ENCODE results near the gene ZNF438. TPM values are rescaled to one million over a fixed set of nuclear protein-coding genes. Genes with fewer than 3 reads are reported as not detected.

The ZNF438 gene
- total RNA-seq, 1 experiment from 2014 or later, result 8.4 TPM

DNA sequence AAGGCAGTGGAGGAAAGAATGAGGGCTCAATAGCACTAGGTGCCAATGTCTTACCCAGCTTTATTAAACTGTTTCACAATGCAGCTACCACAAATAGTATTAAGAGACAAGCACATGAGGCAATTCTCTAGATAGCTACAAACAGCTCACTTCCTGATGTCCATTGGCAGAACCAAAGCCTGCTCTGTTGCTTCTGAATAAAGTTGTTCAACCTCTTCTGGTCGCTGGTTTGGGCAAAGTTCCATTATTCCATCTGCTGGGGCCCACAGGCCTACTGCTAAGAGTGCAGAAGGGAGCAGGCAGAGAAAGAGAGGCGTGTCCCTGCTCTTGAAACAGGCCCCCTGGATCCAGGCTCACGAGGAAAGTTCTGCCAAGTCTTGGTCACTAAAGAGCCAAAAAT is 173.9 kb downstream of the ZNF438 start:
- POLR2A ChIA-PET, result no interaction called here
- Mint-ChIP-seq H3K27me3 (ENCODE audit: insufficient read depth, unreplicated experiment) (no peaks in the 10 kb centered on the region), H3K9me3 (ENCODE audit: unreplicated experiment) (no peaks in the 10 kb centered on the region), H3K4me3 (ENCODE audit: unreplicated experiment) (no peak overlapping the region), H3K27ac (ENCODE audit: low read depth, unreplicated experiment) (no peak overlapping the region), H3K36me3 (ENCODE audit: insufficient read depth, unreplicated experiment) (no peaks in the 10 kb centered on the region), H3K4me1 (ENCODE audit: insufficient read depth, unreplicated experiment) (no peaks in the 10 kb centered on the region)
- no TSS peak for BruUV-seq (replicated peaks)
- intact Hi-C loops (cut with micrococcal nuclease), result no loop called here
- TF ChIP-seq, protein P1, sequence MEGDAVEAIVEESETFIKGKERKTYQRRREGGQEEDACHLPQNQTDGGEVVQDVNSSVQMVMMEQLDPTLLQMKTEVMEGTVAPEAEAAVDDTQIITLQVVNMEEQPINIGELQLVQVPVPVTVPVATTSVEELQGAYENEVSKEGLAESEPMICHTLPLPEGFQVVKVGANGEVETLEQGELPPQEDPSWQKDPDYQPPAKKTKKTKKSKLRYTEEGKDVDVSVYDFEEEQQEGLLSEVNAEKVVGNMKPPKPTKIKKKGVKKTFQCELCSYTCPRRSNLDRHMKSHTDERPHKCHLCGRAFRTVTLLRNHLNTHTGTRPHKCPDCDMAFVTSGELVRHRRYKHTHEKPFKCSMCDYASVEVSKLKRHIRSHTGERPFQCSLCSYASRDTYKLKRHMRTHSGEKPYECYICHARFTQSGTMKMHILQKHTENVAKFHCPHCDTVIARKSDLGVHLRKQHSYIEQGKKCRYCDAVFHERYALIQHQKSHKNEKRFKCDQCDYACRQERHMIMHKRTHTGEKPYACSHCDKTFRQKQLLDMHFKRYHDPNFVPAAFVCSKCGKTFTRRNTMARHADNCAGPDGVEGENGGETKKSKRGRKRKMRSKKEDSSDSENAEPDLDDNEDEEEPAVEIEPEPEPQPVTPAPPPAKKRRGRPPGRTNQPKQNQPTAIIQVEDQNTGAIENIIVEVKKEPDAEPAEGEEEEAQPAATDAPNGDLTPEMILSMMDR (IDR thresholded peaks at IDR 0.05; ENCODE audit: unreplicated experiment), result no peak
- CTCF ChIA-PET, result no interaction called here
- peak; percentile 11 for DNase-seq (ENCODE audit: unreplicated experiment)

DNA sequence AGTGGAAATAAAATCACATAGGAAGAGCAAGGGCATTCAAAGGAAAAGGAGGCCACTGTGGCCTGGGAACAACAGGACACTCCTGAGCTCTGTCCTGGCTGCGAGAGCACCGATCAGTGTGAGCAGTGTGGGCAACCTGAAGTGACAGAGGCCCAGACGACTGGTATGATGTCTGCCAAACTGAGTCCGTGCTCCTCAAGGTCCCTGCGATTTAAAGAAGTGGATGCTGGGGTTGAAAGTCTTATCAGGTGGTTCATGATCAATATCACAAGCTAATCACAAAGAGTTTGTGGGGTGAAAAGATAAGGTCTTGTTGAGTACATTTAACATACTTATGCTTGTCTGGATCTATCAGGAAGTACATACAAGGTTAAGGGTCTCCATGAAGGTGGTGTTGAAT is 176.5 kb downstream of the ZNF438 start:
- Mint-ChIP-seq H3K27me3 (ENCODE audit: insufficient read depth, unreplicated experiment) (no peaks in the 10 kb centered on the region), H3K9me3 (ENCODE audit: unreplicated experiment) (no peaks in the 10 kb centered on the region), H3K4me3 (ENCODE audit: unreplicated experiment) (no peak overlapping the region), H3K4me1 (ENCODE audit: insufficient read depth, unreplicated experiment) (no peaks in the 10 kb centered on the region), H3K36me3 (ENCODE audit: insufficient read depth, unreplicated experiment) (peaks cover under 1% of the 10 kb centered on the region), H3K27ac (ENCODE audit: low read depth, unreplicated experiment) (no peak overlapping the region)
- DNase-seq (ENCODE audit: unreplicated experiment), result no peak
- TF ChIP-seq, protein P1 (IDR thresholded peaks at IDR 0.05; ENCODE audit: unreplicated experiment), result no peak
- ChIA-PET CTCF (no interaction called here), POLR2A (no interaction called here)
- intact Hi-C loops (cut with micrococcal nuclease), result no loop called here
- BruUV-seq (replicated peaks), result no TSS peak

DNA sequence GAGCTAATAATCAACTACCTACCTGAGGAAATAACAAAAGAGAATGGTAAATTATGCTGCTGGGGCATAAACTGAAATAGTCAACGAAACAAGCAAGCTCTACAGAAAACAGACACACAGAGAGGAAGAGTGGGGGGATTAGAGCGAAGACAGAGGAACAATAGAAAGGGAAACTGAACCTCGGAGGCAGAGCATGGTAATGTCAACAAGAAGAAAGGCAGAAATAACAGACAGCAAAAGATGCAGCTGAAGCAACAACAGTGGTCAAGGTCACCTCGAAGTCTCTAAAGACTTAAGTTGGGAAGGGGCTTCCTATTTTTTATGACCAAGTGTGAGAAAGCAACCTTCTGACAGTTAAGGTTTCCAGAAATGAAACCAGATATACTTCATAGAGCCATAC is 177.0 kb downstream of the ZNF438 start:
- Mint-ChIP-seq H3K4me1 (ENCODE audit: insufficient read depth, unreplicated experiment) (no peaks in the 10 kb centered on the region), H3K4me3 (ENCODE audit: unreplicated experiment) (no peak overlapping the region), H3K36me3 (ENCODE audit: insufficient read depth, unreplicated experiment) (peaks cover 4% of the 10 kb centered on the region), H3K27me3 (ENCODE audit: insufficient read depth, unreplicated experiment) (no peaks in the 10 kb centered on the region), H3K9me3 (ENCODE audit: unreplicated experiment) (no peaks in the 10 kb centered on the region), H3K27ac (ENCODE audit: low read depth, unreplicated experiment) (no peak overlapping the region)
- TF ChIP-seq, protein P1 (IDR thresholded peaks at IDR 0.05; ENCODE audit: unreplicated experiment), result no peak
- ChIA-PET POLR2A (no interaction called here), CTCF (no interaction called here)
- intact Hi-C loops (cut with micrococcal nuclease), result no loop called here
- BruUV-seq (replicated peaks), result no TSS peak
- DNase-seq (ENCODE audit: unreplicated experiment), result no peak

DNA sequence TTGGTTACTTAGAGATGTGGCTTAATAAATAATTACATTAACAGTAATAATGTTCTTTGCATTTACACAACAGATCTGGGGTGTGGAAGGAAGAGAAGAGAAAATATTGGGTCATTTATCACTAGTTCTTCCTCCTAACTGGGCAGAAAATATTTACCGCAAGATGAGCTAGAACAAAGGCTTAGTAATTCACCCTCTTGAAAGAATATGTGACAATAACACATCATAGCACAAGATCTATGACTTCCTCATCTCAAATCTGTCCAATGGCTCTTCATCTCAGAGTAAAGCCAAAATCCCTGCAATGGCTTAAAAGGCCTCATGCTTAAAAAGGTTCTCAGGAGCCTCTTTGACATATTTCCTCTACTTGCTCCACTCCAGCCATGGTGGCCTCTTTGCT is 178.6 kb downstream of the ZNF438 start:
- BruUV-seq (replicated peaks), result no TSS peak
- TF ChIP-seq, protein P1 (IDR thresholded peaks at IDR 0.05; ENCODE audit: unreplicated experiment), result no peak
- no peaks in the 10 kb centered on the region for H3K9me3 Mint-ChIP-seq (ENCODE audit: unreplicated experiment)
- no peak overlapping the region for H3K27ac Mint-ChIP-seq (ENCODE audit: low read depth, unreplicated experiment)
- no peaks in the 10 kb centered on the region for H3K4me1 Mint-ChIP-seq (ENCODE audit: insufficient read depth, unreplicated experiment)
- DNase-seq (ENCODE audit: unreplicated experiment), result no peak
- H3K36me3 Mint-ChIP-seq (ENCODE audit: insufficient read depth, unreplicated experiment), result peaks cover 4% of the 10 kb centered on the region
- intact Hi-C loops (cut with micrococcal nuclease), result no loop called here
- no peak overlapping the region for H3K4me3 Mint-ChIP-seq (ENCODE audit: unreplicated experiment)
- ChIA-PET POLR2A (no interaction called here), CTCF (no interaction called here)
- H3K27me3 Mint-ChIP-seq (ENCODE audit: insufficient read depth, unreplicated experiment), result no peaks in the 10 kb centered on the region
